ENCODE results near the gene SHROOM2. TPM values are rescaled to one million over a fixed set of nuclear protein-coding genes. Genes with fewer than 3 reads are reported as not detected.

Gene SHROOM2
- total and polyA plus RNA-seq, 2 donors, result 2.6 to 5.8 TPM

GRCh38 chrX:9890681-9891091 is 104.5 kb downstream of the SHROOM2 start:
- H3K4me3 ChIP-seq (ENCODE audit: low read depth, low read length), result no peak overlapping the region
- no peak overlapping the region for H3K27ac ChIP-seq (ENCODE audit: low read depth)
- H3K36me3 ChIP-seq (ENCODE audit: insufficient read depth), result no peaks in the 10 kb centered on the region
- WGBS, result 49% methylated on average over 24 of the region's 24 CpGs
- no peaks in the 10 kb centered on the region for H3K4me1 ChIP-seq (ENCODE audit: insufficient read depth)
- DNase-seq (ENCODE audit: extremely low spot score), result no peak

GRCh38 chrX:9895225-9895912 is 109.1 kb downstream of the SHROOM2 start:
- no peak for DNase-seq (ENCODE audit: extremely low spot score)
- H3K27ac ChIP-seq (ENCODE audit: low read depth), result no peak overlapping the region
- H3K4me1 ChIP-seq (ENCODE audit: insufficient read depth), result no peaks in the 10 kb centered on the region
- H3K36me3 ChIP-seq (ENCODE audit: insufficient read depth), result no peaks in the 10 kb centered on the region
- no peak overlapping the region for H3K4me3 ChIP-seq (ENCODE audit: low read depth, low read length)
- WGBS, result 95% methylated on average over 36 of the region's 36 CpGs

- no peak overlapping the region for H3K27ac ChIP-seq (ENCODE audit: low read depth)
- H3K4me1 ChIP-seq (ENCODE audit: insufficient read depth), result no peaks in the 10 kb centered on the region
- 38% methylated on average over 6 of the region's 6 CpGs for WGBS
- no peaks in the 10 kb centered on the region for H3K36me3 ChIP-seq (ENCODE audit: insufficient read depth)
- H3K4me3 ChIP-seq (ENCODE audit: low read depth, low read length), result no peak overlapping the region
- DNase-seq (ENCODE audit: extremely low spot score), result no peak
These were observed 111.5 kb downstream of the SHROOM2 start for GRCh38 chrX:9897761-9898161.

GRCh38 chrX:9899640-9900111 is 113.4 kb downstream of the SHROOM2 start:
- WGBS, result 36% methylated on average over 17 of the region's 17 CpGs
- no peak for DNase-seq (ENCODE audit: extremely low spot score)
- Histone ChIP-seq H3K27ac (ENCODE audit: low read depth) (no peak overlapping the region), H3K4me1 (ENCODE audit: insufficient read depth) (no peaks in the 10 kb centered on the region), H3K4me3 (ENCODE audit: low read depth, low read length) (no peak overlapping the region), H3K36me3 (ENCODE audit: insufficient read depth) (no peaks in the 10 kb centered on the region)

GRCh38 chrX:9902656-9903055 is 116.4 kb downstream of the SHROOM2 start:
- H3K27ac ChIP-seq (ENCODE audit: low read depth), result no peak overlapping the region
- no peaks in the 10 kb centered on the region for H3K36me3 ChIP-seq (ENCODE audit: insufficient read depth)
- H3K4me3 ChIP-seq (ENCODE audit: low read depth, low read length), result no peak overlapping the region
- no peaks in the 10 kb centered on the region for H3K4me1 ChIP-seq (ENCODE audit: insufficient read depth)
- DNase-seq (ENCODE audit: extremely low spot score), result no peak
- WGBS, result 88% methylated on average over 6 of the region's 6 CpGs

- H3K4me1 ChIP-seq (ENCODE audit: insufficient read depth), result no peaks in the 10 kb centered on the region
- H3K4me3 ChIP-seq (ENCODE audit: low read depth, low read length), result no peak overlapping the region
- H3K27ac ChIP-seq (ENCODE audit: low read depth), result no peak overlapping the region
- no peak for DNase-seq (ENCODE audit: extremely low spot score)
- 83% methylated on average over 5 of the region's 5 CpGs for WGBS
- no peaks in the 10 kb centered on the region for H3K36me3 ChIP-seq (ENCODE audit: insufficient read depth)
These were observed 116.9 kb downstream of the SHROOM2 start for GRCh38 chrX:9903146-9903545.

- DNase-seq (ENCODE audit: extremely low spot score), result no peak
- Histone ChIP-seq H3K4me3 (ENCODE audit: low read depth, low read length) (no peak overlapping the region), H3K27ac (ENCODE audit: low read depth) (no peak overlapping the region), H3K4me1 (ENCODE audit: insufficient read depth) (no peaks in the 10 kb centered on the region), H3K36me3 (ENCODE audit: insufficient read depth) (no peaks in the 10 kb centered on the region)
- WGBS, result 84% methylated on average over 17 of the region's 17 CpGs
These were observed 119.1 kb downstream of the SHROOM2 start for GRCh38 chrX:9905288-9905687.

GRCh38 chrX:9905721-9906120 is 119.5 kb downstream of the SHROOM2 start:
- no peak for DNase-seq (ENCODE audit: extremely low spot score)
- no peak overlapping the region for H3K27ac ChIP-seq (ENCODE audit: low read depth)
- no peaks in the 10 kb centered on the region for H3K4me1 ChIP-seq (ENCODE audit: insufficient read depth)
- WGBS, result 90% methylated on average over 5 of the region's 5 CpGs
- H3K4me3 ChIP-seq (ENCODE audit: low read depth, low read length), result no peak overlapping the region
- H3K36me3 ChIP-seq (ENCODE audit: insufficient read depth), result no peaks in the 10 kb centered on the region

- Histone ChIP-seq H3K4me1 (ENCODE audit: insufficient read depth) (no peaks in the 10 kb centered on the region), H3K27ac (ENCODE audit: low read depth) (peak overlapping the region; percentile 10), H3K4me3 (ENCODE audit: low read depth, low read length) (no peak overlapping the region), H3K36me3 (ENCODE audit: insufficient read depth) (no peaks in the 10 kb centered on the region)
- DNase-seq (ENCODE audit: extremely low spot score), result no peak
- WGBS, result 83% methylated on average over 10 of the region's 10 CpGs
These were observed 120.7 kb downstream of the SHROOM2 start for GRCh38 chrX:9906919-9907318.

- Histone ChIP-seq H3K36me3 (ENCODE audit: insufficient read depth) (no peaks in the 10 kb centered on the region), H3K4me3 (ENCODE audit: low read depth, low read length) (no peak overlapping the region), H3K27ac (ENCODE audit: low read depth) (no peak overlapping the region), H3K4me1 (ENCODE audit: insufficient read depth) (no peaks in the 10 kb centered on the region)
- no peak for DNase-seq (ENCODE audit: extremely low spot score)
- 86% methylated on average over 8 of the region's 8 CpGs for WGBS
These were observed 121.6 kb downstream of the SHROOM2 start for GRCh38 chrX:9907645-9908387.

GRCh38 chrX:9909254-9909653 is 123.0 kb downstream of the SHROOM2 start:
- DNase-seq (ENCODE audit: extremely low spot score), result no peak
- H3K4me1 ChIP-seq (ENCODE audit: insufficient read depth), result no peaks in the 10 kb centered on the region
- H3K36me3 ChIP-seq (ENCODE audit: insufficient read depth), result no peaks in the 10 kb centered on the region
- H3K4me3 ChIP-seq (ENCODE audit: low read depth, low read length), result no peak overlapping the region
- H3K27ac ChIP-seq (ENCODE audit: low read depth), result no peak overlapping the region
- WGBS, result 92% methylated on average over 6 of the region's 6 CpGs

- DNase-seq (ENCODE audit: extremely low spot score), result no peak
These were observed 125.3 kb downstream of the SHROOM2 start for GRCh38 chrX:9911487-9911886.

GRCh38 chrX:9912351-9913145 is 126.3 kb downstream of the SHROOM2 start:
- H3K4me1 ChIP-seq (ENCODE audit: insufficient read depth), result no peaks in the 10 kb centered on the region
- no peak for DNase-seq (ENCODE audit: extremely low spot score)
- 29% methylated on average over 31 of the region's 31 CpGs for WGBS
- H3K4me3 ChIP-seq (ENCODE audit: low read depth, low read length), result no peak overlapping the region
- no peak overlapping the region for H3K27ac ChIP-seq (ENCODE audit: low read depth)
- H3K36me3 ChIP-seq (ENCODE audit: insufficient read depth), result no peaks in the 10 kb centered on the region

More at GRCh38 chrX:9911487-9911886, 125.3 kb downstream of the SHROOM2 start:
- no peak overlapping the region for H3K4me3 ChIP-seq (ENCODE audit: low read depth, low read length)
- H3K4me1 ChIP-seq (ENCODE audit: insufficient read depth), result no peaks in the 10 kb centered on the region
- no peaks in the 10 kb centered on the region for H3K36me3 ChIP-seq (ENCODE audit: insufficient read depth)
- no peak overlapping the region for H3K27ac ChIP-seq (ENCODE audit: low read depth)
- WGBS, result 73% methylated on average over 7 of the region's 7 CpGs

- no peak for DNase-seq (ENCODE audit: extremely low spot score)
- H3K4me3 ChIP-seq (ENCODE audit: low read depth, low read length), result no peak overlapping the region
- H3K4me1 ChIP-seq (ENCODE audit: insufficient read depth), result no peaks in the 10 kb centered on the region
- no peak overlapping the region for H3K27ac ChIP-seq (ENCODE audit: low read depth)
- no peaks in the 10 kb centered on the region for H3K36me3 ChIP-seq (ENCODE audit: insufficient read depth)
- 87% methylated on average over 4 of the region's 4 CpGs for WGBS
These were observed 126.9 kb downstream of the SHROOM2 start for GRCh38 chrX:9913146-9913433.

Measured in urinary bladder (tissue), 4 donors.